ENCODE results near the gene PKP3. TPM values are rescaled to one million over a fixed set of nuclear protein-coding genes. Genes with fewer than 3 reads are reported as not detected.

Gene PKP3
- total and polyA plus RNA-seq, 9 of the 15 experiments (the other 6 are each of a cell fraction or from before 2014, with no cell fraction given), result 0.11 to 110 (median 30.7) TPM

DNA sequence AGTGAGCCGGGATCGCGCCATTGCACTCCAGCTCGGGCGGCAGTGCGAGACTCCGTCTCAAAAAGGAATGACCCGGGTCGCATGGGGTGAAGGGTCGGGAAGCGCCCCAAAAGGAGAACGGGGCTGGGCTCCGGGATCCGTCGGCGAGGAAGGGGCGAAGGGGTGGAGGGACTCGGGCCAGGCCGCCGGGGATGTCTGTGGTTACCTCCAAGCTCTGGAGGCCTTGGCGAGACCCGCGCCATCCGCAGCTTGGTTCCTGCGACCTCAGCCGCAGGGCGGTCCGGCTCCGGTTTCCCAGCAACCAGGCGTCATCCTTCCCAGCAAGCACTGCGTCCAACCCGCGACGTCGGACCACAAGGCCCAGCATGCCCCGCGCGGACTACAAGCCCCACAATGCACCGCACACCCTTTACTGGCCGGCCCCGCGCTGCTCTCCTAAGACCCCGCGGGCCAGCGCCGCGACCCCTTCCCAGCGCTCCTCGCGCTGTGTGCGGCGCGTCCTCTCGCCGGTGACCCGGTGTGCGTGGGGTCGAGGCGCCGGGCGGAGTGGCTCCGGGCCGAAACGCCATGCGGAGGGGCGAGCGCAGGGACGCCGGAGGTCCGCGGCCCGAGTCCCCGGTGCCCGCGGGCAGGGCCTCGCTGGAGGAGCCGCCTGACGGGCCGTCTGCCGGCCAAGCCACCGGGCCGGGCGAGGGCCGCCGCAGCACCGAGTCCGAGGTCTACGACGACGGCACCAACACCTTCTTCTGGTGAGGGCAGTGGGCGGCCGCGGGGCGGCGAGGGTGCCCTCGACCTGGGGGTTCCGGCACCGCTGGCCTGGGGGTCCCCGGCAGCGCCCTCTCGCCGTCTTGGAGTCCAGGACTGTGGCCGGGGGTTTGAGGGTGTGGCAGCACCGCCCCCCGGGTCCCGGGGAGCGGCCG, 56.1 kb downstream of the PKP3 start, which contains the start of gene PTDSS2 (continued):
- TF ChIP-seq, protein P1, sequence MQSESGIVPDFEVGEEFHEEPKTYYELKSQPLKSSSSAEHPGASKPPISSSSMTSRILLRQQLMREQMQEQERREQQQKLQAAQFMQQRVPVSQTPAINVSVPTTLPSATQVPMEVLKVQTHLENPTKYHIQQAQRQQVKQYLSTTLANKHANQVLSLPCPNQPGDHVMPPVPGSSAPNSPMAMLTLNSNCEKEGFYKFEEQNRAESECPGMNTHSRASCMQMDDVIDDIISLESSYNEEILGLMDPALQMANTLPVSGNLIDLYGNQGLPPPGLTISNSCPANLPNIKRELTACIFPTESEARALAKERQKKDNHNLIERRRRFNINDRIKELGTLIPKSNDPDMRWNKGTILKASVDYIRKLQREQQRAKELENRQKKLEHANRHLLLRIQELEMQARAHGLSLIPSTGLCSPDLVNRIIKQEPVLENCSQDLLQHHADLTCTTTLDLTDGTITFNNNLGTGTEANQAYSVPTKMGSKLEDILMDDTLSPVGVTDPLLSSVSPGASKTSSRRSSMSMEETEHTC (IDR thresholded peaks at IDR 0.05), result no peak
- TF ChIP-seq GATAD2B (IDR thresholded peaks at IDR 0.05; ENCODE audit: borderline replicate concordance) (peak; percentile 93), GTF2E2 (tag; IDR thresholded peaks at IDR 0.05) (0 out of 2 replicates have a peak, but pooled peaks have one; percentile 55), ZBTB1 (CRISPR knock-in tag; IDR thresholded peaks at IDR 0.05; ENCODE audit: borderline replicate concordance, low read depth) (no peak; the same call in 1 of the 2 replicates), CBX3 (IDR thresholded peaks at IDR 0.05; ENCODE audit: borderline replicate concordance in 1 of 2, low read length in 2 of 2) (no peak), SIRT6 (IDR thresholded peaks at IDR 0.05; ENCODE audit: low read depth, low read length) (no peak), ZBTB7A (IDR thresholded peaks at IDR 0.05; ENCODE audit: borderline replicate concordance, control insufficient read depth, low read depth, low read length) (peak; percentile 96)
- TF ChIP-seq, protein P2, sequence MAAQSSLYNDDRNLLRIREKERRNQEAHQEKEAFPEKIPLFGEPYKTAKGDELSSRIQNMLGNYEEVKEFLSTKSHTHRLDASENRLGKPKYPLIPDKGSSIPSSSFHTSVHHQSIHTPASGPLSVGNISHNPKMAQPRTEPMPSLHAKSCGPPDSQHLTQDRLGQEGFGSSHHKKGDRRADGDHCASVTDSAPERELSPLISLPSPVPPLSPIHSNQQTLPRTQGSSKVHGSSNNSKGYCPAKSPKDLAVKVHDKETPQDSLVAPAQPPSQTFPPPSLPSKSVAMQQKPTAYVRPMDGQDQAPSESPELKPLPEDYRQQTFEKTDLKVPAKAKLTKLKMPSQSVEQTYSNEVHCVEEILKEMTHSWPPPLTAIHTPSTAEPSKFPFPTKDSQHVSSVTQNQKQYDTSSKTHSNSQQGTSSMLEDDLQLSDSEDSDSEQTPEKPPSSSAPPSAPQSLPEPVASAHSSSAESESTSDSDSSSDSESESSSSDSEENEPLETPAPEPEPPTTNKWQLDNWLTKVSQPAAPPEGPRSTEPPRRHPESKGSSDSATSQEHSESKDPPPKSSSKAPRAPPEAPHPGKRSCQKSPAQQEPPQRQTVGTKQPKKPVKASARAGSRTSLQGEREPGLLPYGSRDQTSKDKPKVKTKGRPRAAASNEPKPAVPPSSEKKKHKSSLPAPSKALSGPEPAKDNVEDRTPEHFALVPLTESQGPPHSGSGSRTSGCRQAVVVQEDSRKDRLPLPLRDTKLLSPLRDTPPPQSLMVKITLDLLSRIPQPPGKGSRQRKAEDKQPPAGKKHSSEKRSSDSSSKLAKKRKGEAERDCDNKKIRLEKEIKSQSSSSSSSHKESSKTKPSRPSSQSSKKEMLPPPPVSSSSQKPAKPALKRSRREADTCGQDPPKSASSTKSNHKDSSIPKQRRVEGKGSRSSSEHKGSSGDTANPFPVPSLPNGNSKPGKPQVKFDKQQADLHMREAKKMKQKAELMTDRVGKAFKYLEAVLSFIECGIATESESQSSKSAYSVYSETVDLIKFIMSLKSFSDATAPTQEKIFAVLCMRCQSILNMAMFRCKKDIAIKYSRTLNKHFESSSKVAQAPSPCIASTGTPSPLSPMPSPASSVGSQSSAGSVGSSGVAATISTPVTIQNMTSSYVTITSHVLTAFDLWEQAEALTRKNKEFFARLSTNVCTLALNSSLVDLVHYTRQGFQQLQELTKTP (IDR thresholded peaks at IDR 0.05; ENCODE audit: low read depth in 1 of 2, partially characterized antibody in 2 of 2), result peak in 1 of 2 experiments; percentile 97
- TF ChIP-seq, protein P3, sequence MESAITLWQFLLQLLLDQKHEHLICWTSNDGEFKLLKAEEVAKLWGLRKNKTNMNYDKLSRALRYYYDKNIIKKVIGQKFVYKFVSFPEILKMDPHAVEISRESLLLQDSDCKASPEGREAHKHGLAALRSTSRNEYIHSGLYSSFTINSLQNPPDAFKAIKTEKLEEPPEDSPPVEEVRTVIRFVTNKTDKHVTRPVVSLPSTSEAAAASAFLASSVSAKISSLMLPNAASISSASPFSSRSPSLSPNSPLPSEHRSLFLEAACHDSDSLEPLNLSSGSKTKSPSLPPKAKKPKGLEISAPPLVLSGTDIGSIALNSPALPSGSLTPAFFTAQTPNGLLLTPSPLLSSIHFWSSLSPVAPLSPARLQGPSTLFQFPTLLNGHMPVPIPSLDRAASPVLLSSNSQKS (CRISPR knock-in tag; IDR thresholded peaks at IDR 0.05), result no peak
- TF ChIP-seq, protein P4, sequence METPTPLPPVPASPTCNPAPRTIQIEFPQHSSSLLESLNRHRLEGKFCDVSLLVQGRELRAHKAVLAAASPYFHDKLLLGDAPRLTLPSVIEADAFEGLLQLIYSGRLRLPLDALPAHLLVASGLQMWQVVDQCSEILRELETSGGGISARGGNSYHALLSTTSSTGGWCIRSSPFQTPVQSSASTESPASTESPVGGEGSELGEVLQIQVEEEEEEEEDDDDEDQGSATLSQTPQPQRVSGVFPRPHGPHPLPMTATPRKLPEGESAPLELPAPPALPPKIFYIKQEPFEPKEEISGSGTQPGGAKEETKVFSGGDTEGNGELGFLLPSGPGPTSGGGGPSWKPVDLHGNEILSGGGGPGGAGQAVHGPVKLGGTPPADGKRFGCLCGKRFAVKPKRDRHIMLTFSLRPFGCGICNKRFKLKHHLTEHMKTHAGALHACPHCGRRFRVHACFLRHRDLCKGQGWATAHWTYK (CRISPR knock-in tag; IDR thresholded peaks at IDR 0.05), result peak; percentile 36; the same call in 1 of the 2 replicates
- TF ChIP-seq, protein P5, sequence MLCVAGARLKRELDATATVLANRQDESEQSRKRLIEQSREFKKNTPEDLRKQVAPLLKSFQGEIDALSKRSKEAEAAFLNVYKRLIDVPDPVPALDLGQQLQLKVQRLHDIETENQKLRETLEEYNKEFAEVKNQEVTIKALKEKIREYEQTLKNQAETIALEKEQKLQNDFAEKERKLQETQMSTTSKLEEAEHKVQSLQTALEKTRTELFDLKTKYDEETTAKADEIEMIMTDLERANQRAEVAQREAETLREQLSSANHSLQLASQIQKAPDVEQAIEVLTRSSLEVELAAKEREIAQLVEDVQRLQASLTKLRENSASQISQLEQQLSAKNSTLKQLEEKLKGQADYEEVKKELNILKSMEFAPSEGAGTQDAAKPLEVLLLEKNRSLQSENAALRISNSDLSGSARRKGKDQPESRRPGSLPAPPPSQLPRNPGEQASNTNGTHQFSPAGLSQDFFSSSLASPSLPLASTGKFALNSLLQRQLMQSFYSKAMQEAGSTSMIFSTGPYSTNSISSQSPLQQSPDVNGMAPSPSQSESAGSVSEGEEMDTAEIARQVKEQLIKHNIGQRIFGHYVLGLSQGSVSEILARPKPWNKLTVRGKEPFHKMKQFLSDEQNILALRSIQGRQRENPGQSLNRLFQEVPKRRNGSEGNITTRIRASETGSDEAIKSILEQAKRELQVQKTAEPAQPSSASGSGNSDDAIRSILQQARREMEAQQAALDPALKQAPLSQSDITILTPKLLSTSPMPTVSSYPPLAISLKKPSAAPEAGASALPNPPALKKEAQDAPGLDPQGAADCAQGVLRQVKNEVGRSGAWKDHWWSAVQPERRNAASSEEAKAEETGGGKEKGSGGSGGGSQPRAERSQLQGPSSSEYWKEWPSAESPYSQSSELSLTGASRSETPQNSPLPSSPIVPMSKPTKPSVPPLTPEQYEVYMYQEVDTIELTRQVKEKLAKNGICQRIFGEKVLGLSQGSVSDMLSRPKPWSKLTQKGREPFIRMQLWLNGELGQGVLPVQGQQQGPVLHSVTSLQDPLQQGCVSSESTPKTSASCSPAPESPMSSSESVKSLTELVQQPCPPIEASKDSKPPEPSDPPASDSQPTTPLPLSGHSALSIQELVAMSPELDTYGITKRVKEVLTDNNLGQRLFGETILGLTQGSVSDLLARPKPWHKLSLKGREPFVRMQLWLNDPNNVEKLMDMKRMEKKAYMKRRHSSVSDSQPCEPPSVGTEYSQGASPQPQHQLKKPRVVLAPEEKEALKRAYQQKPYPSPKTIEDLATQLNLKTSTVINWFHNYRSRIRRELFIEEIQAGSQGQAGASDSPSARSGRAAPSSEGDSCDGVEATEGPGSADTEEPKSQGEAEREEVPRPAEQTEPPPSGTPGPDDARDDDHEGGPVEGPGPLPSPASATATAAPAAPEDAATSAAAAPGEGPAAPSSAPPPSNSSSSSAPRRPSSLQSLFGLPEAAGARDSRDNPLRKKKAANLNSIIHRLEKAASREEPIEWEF (CRISPR knock-in tag; IDR thresholded peaks at IDR 0.05), result no peak; the same call in 1 of the 2 replicates

Data from K562 (cell line).